GM21390 (cell line): ENCODE measurements around the gene RSPH3.
"Not testable (repeated sequence)": the region's sequence is repeated elsewhere in the genome, so short reads cannot be mapped to it uniquely, and the experiment has no call there.

Experiments
- ATAC-seq: cut with Tn5 transposase; IDR thresholded peaks from one replicate; pipeline ENCODE4 v1.9.1; 2021; ENCODE audit not compliant: unreplicated experiment

The RSPH3 gene

GRCh38 chr6:158977382-158977781 lies 22.6 kb downstream of the RSPH3 start:
- ATAC-seq = no peak

GRCh38 chr6:158972241-158973233 lies 27.5 kb downstream of the RSPH3 start:
- ATAC-seq = no peak

- no peak for ATAC-seq
Measured at GRCh38 chr6:158970640-158971275, 29.2 kb downstream of the RSPH3 start.

- no peak for ATAC-seq
Measured at GRCh38 chr6:158969148-158969547, 30.9 kb downstream of the RSPH3 start.

- no peak for ATAC-seq
Measured at GRCh38 chr6:158963020-158963808, 36.8 kb downstream of the RSPH3 start.

GRCh38 chr6:158962371-158962770 lies 37.6 kb downstream of the RSPH3 start:
- ATAC-seq = no peak

GRCh38 chr6:158960026-158960425 lies 40.0 kb downstream of the RSPH3 start:
- ATAC-seq = no peak

GRCh38 chr6:158959552-158959951 lies 40.5 kb downstream of the RSPH3 start:
- ATAC-seq = no peak

GRCh38 chr6:158958504-158959386 lies 41.3 kb downstream of the RSPH3 start:
- ATAC-seq = no peak

- no peak for ATAC-seq
Measured at GRCh38 chr6:158955255-158955654, 44.7 kb downstream of the RSPH3 start.

GRCh38 chr6:158954753-158955152 lies 45.2 kb downstream of the RSPH3 start:
- ATAC-seq = no peak

GRCh38 chr6:158952011-158952410 lies 48.0 kb downstream of the RSPH3 start:
- not testable (repeated sequence) for ATAC-seq

GRCh38 chr6:158951565-158951964 lies 48.4 kb downstream of the RSPH3 start:
- ATAC-seq = not testable (repeated sequence)

- no peak for ATAC-seq
Measured at GRCh38 chr6:158947284-158947683, 52.7 kb downstream of the RSPH3 start.

- no peak for ATAC-seq
Measured at GRCh38 chr6:158943380-158944032, 56.5 kb downstream of the RSPH3 start.

GRCh38 chr6:158942349-158942748 lies 57.7 kb downstream of the RSPH3 start:
- ATAC-seq = no peak

- ATAC-seq = no peak
Measured at GRCh38 chr6:158941246-158941645, 58.8 kb downstream of the RSPH3 start.

GRCh38 chr6:158939255-158940159 lies 60.5 kb downstream of the RSPH3 start:
- ATAC-seq = no peak

GRCh38 chr6:158938811-158939254 lies 61.2 kb downstream of the RSPH3 start:
- ATAC-seq = no peak
